HG03064 (cell line): ENCODE results near the gene SLC30A5.
"Not testable (repeated sequence)": the region's sequence is repeated elsewhere in the genome, so short reads cannot be mapped to it uniquely, and the experiment has no call there.

ENCODE experiments used
- ATAC-seq: cut with Tn5 transposase; IDR thresholded peaks from one replicate; pipeline ENCODE4 v1.9.1; 2021; ENCODE audit warnings: low read depth; ENCODE audit not compliant: unreplicated experiment

Gene SLC30A5

DNA sequence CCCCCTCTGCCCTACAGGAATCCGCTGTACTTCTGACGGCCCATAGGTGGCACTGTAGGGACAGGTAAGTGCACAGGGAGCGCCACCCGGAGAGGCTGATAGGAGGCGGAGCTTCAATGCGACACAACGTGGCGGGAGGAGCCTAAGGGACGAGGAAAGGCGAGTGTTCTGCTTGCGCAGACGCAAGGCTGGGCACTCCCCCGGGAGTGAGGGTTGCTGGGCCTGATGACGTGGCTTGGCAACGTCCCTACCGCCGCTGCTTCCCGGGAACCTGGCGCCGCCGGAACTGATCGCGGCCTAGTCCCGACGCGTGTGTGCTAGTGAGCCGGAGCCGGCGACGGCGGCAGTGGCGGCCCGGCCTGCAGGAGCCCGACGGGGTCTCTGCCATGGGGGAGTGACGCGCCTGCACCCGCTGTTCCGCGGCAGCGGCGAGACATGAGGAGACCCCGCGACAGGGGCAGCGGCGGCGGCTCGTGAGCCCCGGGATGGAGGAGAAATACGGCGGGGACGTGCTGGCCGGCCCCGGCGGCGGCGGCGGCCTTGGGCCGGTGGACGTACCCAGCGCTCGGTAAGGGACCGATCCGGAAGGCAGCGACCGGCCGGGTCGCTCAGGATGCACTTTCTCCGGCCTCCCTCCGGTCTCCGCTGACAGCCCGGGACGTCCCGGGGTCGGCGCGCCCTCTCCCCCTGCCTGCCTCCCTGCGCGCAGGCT, at the start of gene SLC30A5:
Gene SLC30A5 (plus strand): TSS at position 244 of the 712 bp plus-strand sequence. CDS start 242 bp downstream, at position 486.
- peak; percentile 99 for ATAC-seq

DNA sequence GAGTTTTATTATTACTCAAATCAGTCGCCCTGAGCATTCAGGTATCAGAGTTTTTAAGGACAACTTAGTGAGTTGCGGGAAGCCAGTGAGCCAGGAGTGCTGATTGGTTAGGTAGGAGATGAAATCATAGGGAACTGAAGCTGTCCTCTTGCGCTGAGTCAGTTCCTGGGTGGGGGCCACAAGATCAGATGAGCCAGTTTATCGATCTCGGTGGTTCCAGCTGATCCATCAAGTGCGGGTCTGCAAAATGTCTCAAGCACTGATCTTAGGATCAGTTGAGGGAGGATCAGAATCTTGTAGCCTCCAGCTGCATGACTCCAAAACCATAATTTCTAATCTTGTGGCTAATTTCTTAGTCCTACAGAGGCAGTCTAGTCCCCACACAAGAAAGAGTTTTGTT, 48.6 kb upstream of the SLC30A5 start:
- not testable (repeated sequence) for ATAC-seq

DNA sequence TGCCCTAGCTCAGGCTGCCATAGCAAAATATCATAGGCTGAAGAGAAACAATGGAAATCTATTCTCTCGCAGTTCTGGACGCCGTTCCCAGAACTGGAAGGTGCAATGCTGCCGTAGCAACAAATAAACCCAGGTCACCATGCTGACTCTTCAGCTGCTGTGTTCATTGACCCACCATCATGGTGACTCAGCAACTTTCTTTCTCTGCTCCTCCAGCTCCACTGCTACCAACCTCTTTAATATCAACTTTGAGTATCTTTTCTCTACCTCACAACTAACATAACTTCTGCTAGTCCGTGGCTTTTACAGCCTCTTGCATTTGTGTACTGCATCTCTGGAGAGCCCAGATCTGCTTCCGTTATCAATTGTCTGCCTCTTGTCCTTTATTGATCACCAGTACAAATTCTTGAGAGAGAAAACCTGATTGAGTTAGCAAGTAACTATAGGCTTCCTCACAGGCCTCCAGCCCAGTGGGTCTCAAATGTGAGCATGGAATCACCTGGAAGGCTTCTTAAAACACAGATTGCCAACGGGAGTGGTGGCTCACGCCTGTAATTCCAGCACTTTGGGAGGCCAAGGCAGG, 47.3 kb upstream of the SLC30A5 start:
- ATAC-seq, result no peak

DNA sequence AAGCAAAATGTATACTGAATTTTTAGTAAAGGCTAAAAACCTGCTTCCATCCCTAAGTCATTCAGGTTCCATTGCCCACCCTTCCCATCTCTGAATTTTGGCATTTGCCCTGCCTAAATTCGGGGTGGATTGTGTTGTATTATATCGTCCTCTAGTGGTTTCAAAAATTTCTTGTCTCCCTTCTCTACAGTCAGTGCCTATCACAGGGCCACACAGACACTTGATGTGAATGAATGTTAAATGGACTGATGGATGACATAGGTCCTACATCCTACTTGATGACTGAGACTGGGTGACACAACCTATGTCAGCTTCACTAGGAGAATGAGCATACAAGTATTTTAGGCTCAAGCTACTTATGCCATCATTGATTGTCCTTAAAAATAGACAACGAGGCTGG, 45.6 kb upstream of the SLC30A5 start:
- ATAC-seq, result no peak

DNA sequence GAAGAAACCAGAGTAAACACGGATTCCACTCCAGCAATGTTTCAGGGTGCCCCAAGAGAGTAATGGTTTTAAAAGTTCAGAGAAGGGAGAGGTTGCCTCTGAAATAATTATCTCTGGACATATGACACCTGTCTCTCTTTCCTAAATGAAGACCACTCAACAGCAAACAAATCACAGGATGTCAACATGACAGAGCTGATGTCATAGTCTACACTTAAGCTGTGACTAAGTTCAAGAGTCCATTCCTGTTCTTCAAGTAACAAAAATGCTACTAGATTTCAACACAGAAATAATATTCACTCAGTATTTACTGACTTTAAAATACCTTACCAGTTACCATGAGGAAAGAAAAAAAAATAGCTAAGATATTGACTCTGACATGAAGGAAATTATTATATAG, 44.7 kb upstream of the SLC30A5 start:
- no peak for ATAC-seq

DNA sequence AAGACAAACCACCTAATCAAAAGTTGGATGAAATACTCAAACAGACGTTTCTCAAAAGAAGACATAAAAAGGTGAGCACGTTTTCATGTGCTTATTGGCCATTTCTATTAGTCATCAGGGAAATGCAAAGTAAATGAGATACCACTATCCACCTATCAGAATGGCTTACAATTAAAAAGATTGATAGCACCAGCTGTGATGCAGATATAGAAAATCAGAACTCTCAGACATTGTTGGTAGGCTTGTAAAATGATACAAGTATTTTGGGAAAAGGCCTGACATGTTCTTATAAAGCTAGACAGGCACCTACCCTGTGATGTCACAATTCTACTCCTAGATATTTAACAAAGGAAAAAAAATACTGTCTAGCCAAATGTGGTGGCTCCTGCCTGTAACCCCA, 44.0 kb upstream of the SLC30A5 start:
- no peak for ATAC-seq

DNA sequence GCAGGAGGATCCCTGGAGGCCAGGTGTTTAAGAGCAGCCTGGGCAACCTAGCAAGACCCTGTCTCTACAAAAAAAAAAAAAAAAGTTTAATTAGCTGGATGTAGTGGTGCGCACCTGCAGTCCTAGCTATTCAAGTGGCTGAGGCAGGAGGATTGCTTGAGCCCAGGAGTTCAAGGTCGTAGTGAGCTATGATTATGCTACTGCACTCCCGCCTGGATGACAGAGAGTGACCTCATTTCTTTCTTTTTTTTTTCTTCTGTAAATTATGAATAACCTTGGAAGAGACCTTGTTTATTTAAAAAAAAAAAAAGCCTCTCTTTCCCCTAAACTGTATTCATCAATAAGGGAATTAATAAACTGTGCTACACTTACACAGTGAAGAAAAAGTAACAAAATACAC, 43.6 kb upstream of the SLC30A5 start:
- no peak for ATAC-seq

DNA sequence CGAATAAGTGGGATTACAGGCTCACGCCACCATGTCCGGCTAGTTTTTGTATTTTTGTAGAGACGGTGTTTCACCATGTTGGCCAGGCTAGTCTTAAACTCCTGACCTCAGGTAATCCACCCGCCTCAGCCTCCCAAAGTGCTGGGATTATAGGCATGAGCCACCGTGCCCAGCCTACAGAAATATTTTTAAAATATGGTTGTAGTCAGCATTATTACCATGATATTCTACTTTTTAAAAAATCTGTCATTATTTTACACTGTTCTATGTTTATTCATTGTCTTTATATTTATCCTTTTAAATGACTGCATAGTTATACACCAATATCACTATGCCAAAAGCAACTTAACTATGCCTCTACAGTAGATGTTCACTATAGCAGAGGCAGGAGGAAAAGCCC, 41.6 kb upstream of the SLC30A5 start:
- ATAC-seq, result no peak

DNA sequence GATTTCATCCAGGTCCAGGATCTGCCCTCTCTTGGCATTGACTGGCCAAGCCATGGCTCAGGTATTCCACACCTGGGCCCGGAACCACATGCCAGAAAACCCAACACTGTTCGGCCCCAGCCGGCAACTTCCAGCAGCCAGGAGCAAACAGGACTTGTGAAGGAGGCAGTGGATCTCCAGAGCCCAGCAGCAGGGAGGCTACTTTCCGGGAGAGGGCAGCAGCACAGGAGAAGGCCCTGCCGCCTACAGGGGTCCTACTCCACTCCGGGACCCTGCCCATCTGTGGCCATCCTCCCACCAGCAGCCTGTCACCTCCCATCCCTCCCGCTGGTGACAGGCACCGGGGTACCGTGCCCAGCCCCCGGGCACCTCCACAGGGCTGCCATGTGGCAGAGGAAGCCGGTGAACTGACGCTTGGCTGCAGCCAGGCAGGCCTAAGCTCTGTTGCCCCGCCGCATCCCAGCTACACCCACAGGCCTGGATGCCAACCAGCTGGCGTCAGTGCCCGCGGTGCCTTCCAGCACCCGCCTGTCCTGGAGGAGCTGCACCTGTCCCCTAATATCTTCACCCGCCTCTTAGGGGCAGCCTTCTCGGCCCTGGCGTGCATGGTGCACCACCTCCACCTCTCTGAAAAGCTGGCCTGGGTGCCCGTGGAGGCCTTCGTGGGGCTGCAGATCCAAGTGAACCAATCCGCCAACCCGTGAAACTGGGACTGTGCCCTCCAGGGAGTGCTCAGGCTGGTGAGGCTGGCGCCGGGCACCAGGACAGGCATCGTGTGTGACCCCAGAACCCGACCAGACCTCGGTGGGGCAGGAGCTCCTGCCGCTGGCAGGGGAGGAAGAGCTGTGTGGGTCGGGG, 18.9 kb upstream of the SLC30A5 start:
- no peak for ATAC-seq

DNA sequence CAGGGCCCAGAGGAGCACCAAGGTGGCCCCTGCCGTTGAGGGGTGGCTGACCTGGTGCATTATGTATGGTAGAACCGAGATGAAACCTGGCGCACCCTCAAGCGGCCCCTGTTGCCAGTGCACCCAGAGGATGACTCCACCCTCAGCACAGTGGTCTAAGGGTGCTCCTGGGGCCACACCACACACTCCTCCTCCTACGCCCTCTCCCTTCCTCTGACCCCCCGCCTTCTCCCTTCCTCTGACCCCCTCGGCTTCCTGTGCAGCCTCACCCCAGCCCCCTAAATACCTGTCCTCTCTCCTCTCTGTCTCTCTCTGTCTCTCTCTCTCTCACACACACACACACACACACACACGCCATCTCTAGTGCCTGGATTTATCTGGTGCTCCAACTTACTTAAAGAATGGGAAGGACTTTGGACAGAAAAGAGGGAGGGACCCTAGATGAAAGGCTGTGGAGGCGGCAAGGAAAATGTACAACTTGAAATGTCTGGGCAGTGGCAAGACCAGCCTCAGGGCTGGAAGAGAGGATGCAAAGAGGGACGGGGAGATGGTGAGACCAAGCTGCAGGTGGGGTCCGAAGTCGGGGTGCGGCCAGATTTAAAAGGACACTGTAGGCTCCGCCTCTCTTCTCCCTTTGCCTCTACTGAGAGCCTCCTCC, 18.2 kb upstream of the SLC30A5 start:
- no peak for ATAC-seq

DNA sequence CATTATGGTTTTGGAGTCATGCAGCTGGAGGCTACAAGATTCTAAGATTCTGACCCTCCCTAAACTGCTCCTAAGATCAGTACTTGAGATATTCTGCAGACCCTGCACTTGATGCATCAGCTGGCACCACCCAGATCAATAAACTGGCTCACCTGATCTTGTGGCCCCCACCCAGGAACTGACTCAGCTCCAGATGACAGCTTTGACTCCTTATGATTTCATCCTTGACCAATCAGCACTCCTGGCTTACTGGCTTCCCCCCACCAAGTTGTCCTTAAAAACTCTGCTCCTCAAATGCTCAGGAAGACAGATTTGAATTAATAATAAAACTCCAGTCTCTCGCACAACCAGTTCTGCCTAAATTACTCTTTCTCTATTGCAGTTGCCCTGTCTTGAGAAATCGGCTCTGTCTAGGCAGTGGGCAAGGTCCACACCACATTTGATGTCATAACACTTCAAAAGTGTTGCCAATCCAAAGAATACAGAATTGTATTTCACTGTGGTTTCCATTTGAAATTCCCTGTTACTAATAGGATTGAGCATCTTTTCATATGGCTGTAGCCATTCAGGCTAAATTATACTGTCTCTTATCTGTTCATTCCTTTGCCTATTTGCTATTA, 14.8 kb upstream of the SLC30A5 start:
- no peak for ATAC-seq

DNA sequence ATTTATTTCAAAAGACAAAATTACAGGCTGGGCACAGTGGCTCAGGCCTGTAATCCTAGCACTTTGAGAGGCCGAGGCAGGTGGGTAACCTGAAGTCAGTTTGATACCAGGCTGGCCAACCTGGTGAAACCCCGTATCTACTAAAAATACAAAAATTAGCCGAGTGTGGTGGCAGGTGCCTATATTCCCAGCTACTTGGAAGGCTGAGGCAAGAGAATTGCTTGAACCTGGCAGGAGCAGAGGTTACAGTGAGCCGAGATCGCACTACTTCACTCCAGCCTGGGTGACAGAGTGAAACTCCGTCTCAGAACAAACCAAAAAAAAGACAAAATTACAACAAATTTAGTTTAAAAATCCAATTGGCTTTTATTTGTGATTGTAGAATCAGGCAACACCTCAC, 14.3 kb upstream of the SLC30A5 start:
- no peak for ATAC-seq

DNA sequence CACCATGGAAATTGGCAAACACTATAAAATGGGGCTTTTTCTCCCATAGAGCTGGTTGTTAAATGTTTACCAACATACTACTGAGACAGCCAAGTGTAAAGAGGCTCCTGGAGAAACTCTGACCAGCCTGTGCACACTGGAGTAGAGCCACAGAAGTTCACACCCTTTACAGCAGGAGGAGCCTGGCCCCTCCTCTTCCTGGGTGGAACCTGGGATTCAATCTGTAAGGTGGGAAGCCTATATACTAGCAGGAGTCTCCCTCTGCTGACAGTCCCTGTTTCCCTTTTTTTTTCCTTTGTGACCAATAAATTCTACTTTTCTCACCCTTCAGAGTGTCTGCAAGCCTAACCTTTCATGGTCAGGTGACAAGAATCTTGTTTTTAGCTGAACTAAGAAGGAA, 10.4 kb upstream of the SLC30A5 start:
- no peak for ATAC-seq

DNA sequence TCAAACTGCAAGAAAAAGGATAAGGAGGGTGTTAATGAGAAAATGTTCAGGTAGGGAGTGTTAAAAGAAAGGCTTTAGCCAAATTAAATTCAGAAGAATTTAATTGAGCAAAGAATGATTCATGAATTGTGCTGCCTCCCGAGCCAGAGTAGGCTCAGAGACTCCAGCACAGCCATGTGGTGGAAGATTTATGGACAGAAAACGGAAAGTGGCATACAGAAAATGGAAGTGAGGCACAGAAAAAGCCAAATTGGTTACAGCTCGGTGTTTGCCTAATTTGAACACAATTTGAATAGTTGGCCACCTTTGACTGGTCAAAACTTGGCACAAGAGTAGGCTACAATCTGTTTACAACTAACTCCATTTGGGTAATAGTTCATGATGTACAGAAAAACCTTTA, 9.6 kb upstream of the SLC30A5 start:
- ATAC-seq, result no peak

DNA sequence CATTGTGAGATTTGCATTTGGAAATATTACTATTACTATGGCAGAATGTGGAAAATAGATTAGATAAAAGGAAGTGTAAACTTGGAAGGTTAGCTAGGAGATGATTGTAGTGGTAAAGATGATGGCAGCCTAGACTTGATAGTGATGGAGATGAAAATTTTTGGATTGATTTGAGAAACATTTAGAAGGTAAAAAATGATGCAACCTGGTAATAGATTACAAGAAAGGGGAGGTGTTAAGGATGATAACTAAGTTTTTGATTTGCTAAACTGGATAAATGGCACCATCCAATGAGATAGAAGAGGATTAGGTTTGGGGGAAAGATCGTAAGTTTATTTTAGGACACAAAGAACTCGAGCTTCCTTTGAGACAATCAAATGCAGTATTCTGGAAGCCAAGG, 8.9 kb upstream of the SLC30A5 start:
- ATAC-seq, result no peak

DNA sequence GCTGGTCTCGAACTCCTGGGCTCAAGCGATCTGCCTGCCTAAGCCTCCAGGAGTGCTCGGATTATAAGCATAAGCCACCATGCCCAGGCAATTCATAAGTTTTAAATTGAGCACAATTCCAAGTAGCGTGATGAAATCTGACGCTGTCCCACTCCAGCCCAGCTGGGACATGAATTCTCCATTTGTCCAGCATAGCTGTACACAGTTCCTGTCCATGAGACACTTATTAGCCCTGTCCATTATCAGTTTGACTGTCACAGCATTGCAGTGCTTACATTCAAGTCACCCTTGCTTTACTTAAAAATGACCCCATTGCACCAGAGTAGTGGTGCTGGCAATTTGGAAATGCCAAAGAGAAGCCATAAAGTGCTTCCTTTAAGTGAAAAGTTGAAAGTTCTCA, 7.6 kb upstream of the SLC30A5 start:
- no peak for ATAC-seq

DNA sequence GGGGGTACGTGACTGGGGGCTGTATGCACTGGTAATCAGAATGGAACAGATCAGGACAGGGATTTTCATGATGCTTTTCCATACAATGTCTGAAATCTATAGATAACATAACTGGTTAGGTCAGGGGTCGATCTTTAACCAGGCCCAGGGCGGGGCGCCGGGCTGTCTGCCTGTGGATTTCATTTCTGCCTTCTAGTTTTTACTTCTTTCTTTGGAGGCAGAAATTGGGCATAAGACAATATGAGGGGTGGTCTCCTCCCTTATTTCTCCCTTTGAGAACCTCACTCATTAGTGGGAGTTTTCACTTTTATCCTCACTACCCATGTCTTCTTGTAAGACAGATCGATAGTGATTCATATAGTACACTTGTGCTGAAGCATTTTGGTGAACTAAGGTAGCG, 5.8 kb upstream of the SLC30A5 start:
- not testable (repeated sequence) for ATAC-seq

DNA sequence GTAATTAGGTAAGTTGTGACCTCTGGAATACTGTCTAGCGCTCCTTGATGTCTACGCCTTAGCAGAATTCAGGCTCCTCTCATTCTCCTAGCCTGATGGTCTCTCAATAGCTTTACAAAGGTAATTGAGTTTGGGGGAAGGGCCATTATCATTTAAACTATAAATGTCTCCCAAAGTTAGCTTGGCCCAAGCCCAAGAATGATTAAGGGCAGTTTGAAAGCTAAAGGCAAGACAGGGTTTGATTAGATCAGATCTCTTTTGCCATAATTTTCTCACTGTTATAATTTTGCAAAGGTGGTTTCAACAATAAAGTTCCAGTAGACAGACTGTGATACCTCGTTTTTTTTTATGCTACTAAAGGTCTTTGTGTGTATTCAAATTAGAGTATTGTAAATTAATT, 3.7 kb upstream of the SLC30A5 start:
- ATAC-seq, result no peak

DNA sequence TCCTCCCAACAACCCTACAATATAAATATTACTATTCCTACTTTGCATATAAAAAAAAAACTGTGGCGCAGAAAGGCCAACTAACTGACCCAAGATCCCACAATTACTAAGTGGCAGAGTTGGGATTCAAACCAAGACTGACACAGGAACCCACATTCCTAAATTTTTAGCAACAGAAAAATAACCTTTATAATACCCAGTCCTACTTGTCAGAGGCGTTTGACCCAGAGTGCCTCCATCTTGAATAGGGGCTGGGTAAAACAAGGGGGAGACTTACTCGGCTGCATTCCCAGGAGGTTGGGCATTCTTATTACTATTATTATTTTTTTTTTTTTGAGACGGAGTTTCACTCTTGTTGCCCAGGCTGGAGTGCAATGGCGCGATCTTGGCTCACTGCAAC, 2.0 kb upstream of the SLC30A5 start:
- no peak for ATAC-seq

DNA sequence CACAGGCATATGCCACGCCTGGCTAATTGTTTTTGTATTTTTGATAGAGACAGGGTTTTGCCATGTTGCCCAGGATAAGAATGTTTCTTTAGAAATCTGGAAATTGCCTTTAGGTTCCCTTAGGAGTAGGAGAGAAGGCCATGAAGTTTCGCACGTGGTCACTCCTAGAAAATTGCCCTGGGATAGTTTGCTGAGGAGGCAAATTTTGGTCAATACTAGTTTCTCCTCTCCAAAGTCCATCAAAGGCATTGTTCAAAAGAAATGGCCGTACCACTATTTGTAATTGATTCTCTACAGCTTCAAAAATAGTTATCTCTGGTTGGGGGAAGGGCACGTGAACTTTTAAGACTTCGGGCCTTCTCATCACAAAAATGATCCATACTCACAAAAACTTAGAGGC, 845 bp upstream of the SLC30A5 start:
- ATAC-seq, result no peak

DNA sequence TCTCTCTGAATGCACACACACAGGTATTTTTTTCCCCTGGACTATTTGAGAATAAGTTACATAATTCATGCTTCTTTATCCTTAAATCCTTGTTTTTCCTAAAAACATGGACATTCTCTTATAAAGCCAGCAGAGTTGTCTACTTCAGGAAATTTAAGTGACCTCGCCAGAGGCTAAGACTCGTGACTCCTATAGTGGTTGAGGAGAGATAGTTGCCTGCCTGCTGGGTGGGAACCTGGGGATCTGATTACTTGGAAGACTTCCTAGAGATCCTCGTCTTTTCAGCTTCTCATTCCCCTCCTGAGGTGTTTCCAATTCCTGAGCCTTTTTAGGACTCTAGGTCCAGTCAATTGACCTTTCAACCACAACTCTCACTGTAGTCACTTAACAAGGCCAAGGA, 5.5 kb downstream of the SLC30A5 start:
- no peak for ATAC-seq
